Measurements from ENCODE around the gene TEX48.

- TF ChIP-seq, protein P1, sequence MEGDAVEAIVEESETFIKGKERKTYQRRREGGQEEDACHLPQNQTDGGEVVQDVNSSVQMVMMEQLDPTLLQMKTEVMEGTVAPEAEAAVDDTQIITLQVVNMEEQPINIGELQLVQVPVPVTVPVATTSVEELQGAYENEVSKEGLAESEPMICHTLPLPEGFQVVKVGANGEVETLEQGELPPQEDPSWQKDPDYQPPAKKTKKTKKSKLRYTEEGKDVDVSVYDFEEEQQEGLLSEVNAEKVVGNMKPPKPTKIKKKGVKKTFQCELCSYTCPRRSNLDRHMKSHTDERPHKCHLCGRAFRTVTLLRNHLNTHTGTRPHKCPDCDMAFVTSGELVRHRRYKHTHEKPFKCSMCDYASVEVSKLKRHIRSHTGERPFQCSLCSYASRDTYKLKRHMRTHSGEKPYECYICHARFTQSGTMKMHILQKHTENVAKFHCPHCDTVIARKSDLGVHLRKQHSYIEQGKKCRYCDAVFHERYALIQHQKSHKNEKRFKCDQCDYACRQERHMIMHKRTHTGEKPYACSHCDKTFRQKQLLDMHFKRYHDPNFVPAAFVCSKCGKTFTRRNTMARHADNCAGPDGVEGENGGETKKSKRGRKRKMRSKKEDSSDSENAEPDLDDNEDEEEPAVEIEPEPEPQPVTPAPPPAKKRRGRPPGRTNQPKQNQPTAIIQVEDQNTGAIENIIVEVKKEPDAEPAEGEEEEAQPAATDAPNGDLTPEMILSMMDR (conservative IDR thresholded peaks at IDR 0.05 in 1 of 2, IDR thresholded peaks at IDR 0.05 in 1 of 2; ENCODE audit: extremely low read depth in 1 of 2, insufficient read depth in 1 of 2, low read depth in 1 of 2, low read length in 2 of 2): no peak
- no peak for TF ChIP-seq EZH2 (IDR thresholded peaks at IDR 0.05; ENCODE audit: borderline replicate concordance, low read length)
Observed at GRCh38 chr9:114729706-114730105, 47.7 kb upstream of the TEX48 start.
